ENCODE results near the gene MYOF.

GRCh38 chr10:93420091-93420490, 62.0 kb downstream of the MYOF start:
- TF ChIP-seq CTCF (IDR thresholded peaks at IDR 0.05) (no peak), POLR2A (IDR thresholded peaks at IDR 0.05) (no peak)
